NCI-H187 treated with DMSO at 0.1 percent for 48 hours (cell line): ENCODE data around the gene CD38.
"Not testable (repeated sequence)": the region's sequence is repeated elsewhere in the genome, so short reads cannot be mapped to it uniquely, and the experiment has no call there.

Experiments
- DNase-seq: peaks from one replicate; lab custom pipeline; 2025; lab: John Stamatoyannopoulos, UW

CD38 gene

DNA sequence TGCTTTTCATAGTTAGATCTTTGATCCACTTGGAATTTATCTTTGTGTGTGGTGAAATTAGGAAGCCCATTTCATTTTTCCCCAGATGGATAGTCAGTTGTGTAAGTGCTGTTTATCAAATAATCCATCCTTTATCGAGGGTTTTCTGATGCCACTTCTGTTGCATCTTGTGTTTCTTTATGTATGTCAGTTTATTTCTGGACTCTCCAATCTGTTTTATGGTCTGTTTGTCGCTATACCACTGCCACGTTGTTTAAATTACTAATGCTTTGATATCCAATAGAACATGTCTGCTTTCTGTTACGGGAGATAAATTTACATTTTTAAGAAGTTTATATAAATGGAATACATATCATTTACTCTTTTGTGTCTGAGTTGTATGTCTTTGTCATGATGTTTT is 21.0 kb downstream of the CD38 start:
- DNase-seq = no peak

GRCh38 chr4:15799701-15800100 is 21.6 kb downstream of the CD38 start:
- DNase-seq = no peak

GRCh38 chr4:15802497-15802896 is 24.4 kb downstream of the CD38 start:
- not testable (repeated sequence) for DNase-seq

GRCh38 chr4:15805583-15806517 is 27.7 kb downstream of the CD38 start:
- DNase-seq = peak; percentile 69

- DNase-seq = no peak
Observed at GRCh38 chr4:15809058-15809457, 30.9 kb downstream of the CD38 start.

- DNase-seq = no peak
Observed at GRCh38 chr4:15809466-15809865, 31.3 kb downstream of the CD38 start.

- no peak for DNase-seq
Observed at GRCh38 chr4:15811703-15812337, 33.7 kb downstream of the CD38 start.

DNA sequence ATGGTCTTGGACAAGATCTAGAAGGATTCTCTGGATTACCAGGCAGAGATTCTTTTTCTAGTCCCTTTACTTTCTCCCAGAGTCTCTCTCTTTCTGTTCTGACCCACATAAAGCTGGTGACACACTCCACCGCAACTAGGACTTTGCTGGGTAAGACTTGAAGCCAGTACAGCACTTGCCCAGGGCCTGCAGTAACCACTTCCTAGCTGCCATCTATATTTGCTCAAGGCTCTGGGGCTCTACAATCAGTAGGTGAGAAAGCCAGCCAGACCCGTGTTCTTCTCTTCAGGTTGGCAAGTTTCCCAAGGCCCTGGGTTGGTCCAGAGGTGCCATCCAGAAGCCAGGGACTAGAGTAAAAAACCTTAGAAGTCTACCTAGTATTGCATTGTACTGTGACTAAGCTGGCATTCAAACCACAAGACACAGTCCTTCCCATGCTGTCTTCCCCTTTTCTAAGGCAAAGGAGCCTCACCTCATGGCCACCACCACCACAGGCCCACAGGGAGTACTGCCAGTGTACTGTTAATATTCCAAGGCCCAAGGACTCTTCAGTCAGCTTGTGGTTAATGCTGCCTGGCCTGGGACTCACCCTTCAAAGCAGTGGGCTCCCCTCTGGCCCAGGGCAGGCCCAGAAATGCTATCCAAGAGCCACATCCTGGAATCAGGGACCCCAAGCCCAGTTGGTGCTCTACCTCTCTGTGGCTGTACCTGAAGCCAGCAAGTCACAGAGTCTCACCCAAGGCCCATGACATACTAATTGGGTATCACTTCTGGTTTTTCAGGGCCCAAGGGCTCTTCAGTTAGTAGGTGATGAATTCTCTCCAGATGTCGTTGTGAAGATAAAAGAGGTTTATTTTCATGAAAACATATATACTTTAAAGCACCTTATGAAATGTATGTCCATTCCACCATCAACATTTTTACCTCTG is 54.7 kb downstream of the CD38 start:
- DNase-seq = no peak

GRCh38 chr4:15833801-15834200 is 55.7 kb downstream of the CD38 start:
- DNase-seq = no peak

GRCh38 chr4:15836362-15836761 is 58.2 kb downstream of the CD38 start:
- DNase-seq = no peak

GRCh38 chr4:15837591-15837990 is 59.5 kb downstream of the CD38 start:
- no peak for DNase-seq

DNA sequence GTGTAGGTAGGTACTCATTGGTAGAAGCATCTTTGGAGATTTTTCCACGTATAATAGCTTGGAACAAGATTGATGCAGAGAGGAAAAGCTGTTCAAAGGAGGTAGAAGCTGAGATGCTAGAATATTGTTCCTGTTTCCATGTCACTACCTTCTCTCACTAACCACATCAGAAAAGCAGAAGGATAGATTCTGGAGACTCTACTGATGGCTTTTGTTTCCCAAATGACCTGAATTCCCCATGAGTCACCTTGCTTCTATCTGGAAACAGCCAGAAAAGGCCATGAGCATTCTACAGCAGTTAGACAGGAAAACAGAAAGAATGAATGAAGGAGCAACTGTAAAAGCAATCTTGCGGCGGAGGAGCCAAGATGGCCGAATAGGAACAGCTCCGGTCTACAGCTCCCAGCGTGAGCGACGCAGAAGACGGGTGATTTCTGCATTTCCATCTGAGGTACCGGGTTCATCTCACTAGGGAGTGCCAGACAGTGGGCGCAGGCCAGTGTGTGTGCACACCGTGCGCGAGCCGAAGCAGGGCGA is 63.1 kb downstream of the CD38 start:
- not testable (repeated sequence) for DNase-seq

- no peak for DNase-seq
Observed at GRCh38 chr4:15847746-15848145, 69.6 kb downstream of the CD38 start.

DNA sequence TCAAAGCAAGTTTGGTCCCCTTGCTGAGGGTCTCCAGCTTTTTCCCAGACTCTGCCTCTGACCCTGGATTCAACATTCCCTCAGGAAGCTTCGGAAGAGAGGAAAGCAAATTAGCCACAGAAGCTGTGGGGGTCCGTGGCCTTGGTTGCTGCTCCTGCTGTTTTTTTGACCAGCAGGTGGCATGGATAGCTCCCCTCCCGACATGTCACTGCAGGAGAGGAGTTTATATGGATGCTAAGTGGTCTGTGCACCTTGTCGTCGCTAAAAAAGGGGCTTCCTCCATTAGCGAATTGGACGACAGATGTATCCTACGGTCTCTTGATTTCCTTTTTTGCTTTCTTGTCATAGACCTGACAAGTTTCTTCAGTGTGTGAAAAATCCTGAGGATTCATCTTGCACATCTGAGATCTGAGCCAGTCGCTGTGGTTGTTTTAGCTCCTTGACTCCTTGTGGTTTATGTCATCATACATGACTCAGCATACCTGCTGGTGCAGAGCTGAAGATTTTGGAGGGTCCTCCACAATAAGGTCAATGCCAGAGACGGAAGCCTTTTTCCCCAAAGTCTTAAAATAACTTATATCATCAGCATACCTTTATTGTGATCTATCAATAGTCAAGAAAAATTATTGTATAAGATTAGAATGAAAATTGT is 70.2 kb downstream of the CD38 start:
- no peak for DNase-seq

GRCh38 chr4:15851969-15852368 is 73.8 kb downstream of the CD38 start:
- no peak for DNase-seq

GRCh38 chr4:15852524-15852923 is 74.4 kb downstream of the CD38 start:
- no peak for DNase-seq

DNA sequence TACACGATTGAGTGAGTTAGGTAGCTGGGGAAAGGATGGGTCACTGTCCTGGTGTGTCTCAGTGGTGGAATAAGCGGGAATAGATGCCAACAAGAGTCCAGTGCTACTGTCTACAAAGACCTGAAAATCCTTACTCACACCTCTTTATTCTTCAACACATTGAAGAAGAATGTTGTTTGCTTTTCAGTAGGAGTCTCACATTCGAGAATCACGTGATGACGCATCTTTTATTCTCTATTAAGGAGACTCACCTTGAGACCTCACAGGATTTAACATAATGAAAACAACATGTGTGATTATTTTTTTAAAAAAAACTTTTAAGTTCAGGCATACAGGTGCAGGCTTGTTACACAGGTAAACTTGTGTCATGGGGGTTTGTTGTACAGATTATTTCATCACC is 75.2 kb downstream of the CD38 start:
- DNase-seq = no peak

GRCh38 chr4:15855804-15856475 is 77.8 kb downstream of the CD38 start:
- DNase-seq = no peak

DNA sequence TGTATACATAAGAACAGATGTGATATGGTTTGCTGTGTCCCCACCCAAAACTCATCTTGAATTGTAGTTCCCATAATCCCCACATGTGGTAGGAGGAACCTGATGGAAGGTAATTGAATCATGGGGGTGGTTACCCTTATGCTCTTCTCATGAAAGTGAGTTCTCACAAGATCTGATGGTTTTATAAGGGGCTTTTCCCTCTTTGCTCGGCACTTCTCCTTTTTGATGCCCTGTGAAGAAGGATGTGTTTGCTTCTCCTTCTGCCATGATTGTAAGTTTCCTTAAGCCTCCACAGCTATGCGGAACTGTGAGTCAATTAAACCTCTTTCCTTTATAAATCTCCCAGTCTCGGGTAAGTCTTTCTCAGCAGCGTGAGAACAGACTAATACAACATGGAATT is 83.1 kb downstream of the CD38 start:
- not testable (repeated sequence) for DNase-seq

- DNase-seq = no peak
Observed at GRCh38 chr4:15864651-15865566, 86.8 kb downstream of the CD38 start.
